OCI-LY1 (cell line): ENCODE results near the gene TRIM46.
A peak's percentile ranks its signal among the peaks of the same experiment; 100 is the strongest.
"Not testable (repeated sequence)": the region's sequence is repeated elsewhere in the genome, so short reads cannot be mapped to it uniquely, and the experiment has no call there.

Experiments
- H2AFZ ChIP-seq: fragments of 200-600 bp; sonication (generic), shearing (Covaris generic); 2 replicates; pipeline ENCODE4 v1.6.0; 2014; ENCODE audit warnings: antibody characterized with exemption, mild to moderate bottlenecking, low read length
- H3F3A ChIP-seq: fragments of 200-600 bp; sonication (generic), shearing (Covaris generic); 2 replicates; pipeline ENCODE4 v1.6.0; 2014; ENCODE audit warnings: mild to moderate bottlenecking, antibody characterized with exemption, low read length, moderate library complexity; ENCODE audit not compliant: insufficient read depth
- H3K27ac ChIP-seq: fragments of 200-600 bp; sonication (generic); 2 replicates; pipeline ENCODE4 v1.5.1; 2014; ENCODE audit warnings: low read length, mixed run types, mild to moderate bottlenecking, low read depth; ENCODE audit not compliant: poor library complexity, severe bottlenecking
- H3K27me3 ChIP-seq: fragments of 200-600 bp; sonication (generic); 2 replicates; pipeline ENCODE4 v1.6.0; 2014; ENCODE audit warnings: antibody characterized with exemption, mild to moderate bottlenecking, low read length, moderate library complexity; ENCODE audit not compliant: insufficient read depth
- H3K36me3 ChIP-seq: fragments of 200-600 bp; sonication (generic); 2 replicates; pipeline ENCODE4 v1.6.1; 2014; ENCODE audit warnings: mild to moderate bottlenecking, antibody characterized with exemption, low read length, moderate library complexity, mixed read lengths; ENCODE audit not compliant: insufficient read depth
- H3K4me1 ChIP-seq: fragments of 200-600 bp; sonication (generic); 2 replicates; pipeline ENCODE4 v1.5.1; 2014; ENCODE audit warnings: mild to moderate bottlenecking, low read length, moderate library complexity; ENCODE audit not compliant: insufficient read depth, severe bottlenecking
- H3K4me2 ChIP-seq: fragments of 200-600 bp; sonication (generic), shearing (Covaris generic); 2 replicates; pipeline ENCODE4 v1.6.1; 2014; ENCODE audit warnings: low read length
- H3K4me3 ChIP-seq: fragments of 200-600 bp; sonication (generic); 2 replicates; pipeline ENCODE4 v1.5.1; 2014; ENCODE audit warnings: low read length, low read depth, mild to moderate bottlenecking, mixed read lengths; ENCODE audit not compliant: poor library complexity, severe bottlenecking
- H3K79me2 ChIP-seq: fragments of 200-600 bp; shearing (Covaris generic); 2 replicates; pipeline ENCODE4 v1.6.1; 2016; ENCODE audit warnings: mixed run types, low read length, mixed read lengths; ENCODE audit not compliant: insufficient read depth
- H3K9ac ChIP-seq: fragments of 200-600 bp; sonication (generic), shearing (Covaris generic); 2 replicates; pipeline ENCODE4 v1.6.1; 2014; ENCODE audit warnings: mild to moderate bottlenecking, low read length, mixed read lengths
- H3K9me2 ChIP-seq: fragments of 200-600 bp; sonication (generic), shearing (Covaris generic); 2 replicates; pipeline ENCODE4 v1.6.1; 2014; ENCODE audit warnings: low read depth, mild to moderate bottlenecking, low read length, mixed read lengths
- H3K9me3 ChIP-seq: fragments of 200-600 bp; shearing (Covaris generic); 2 replicates; pipeline ENCODE4 v1.6.1; 2014; ENCODE audit warnings: low read length, mixed read lengths
- H4K20me1 ChIP-seq: fragments of 200-600 bp; sonication (generic), shearing (Covaris generic); 2 replicates; pipeline ENCODE4 v1.6.0; 2016; ENCODE audit warnings: mild to moderate bottlenecking, low read length; ENCODE audit not compliant: insufficient read depth
- CTCF ChIP-seq: fragments of 200-600 bp; sonication (generic), shearing (Covaris generic); IDR thresholded peaks from 2 replicates; pipeline ENCODE4 v1.5.1; 2017; ENCODE audit warnings: mild to moderate bottlenecking, antibody characterized with exemption, low read length, moderate library complexity, mixed read lengths
- EZH2 ChIP-seq: fragments of 200-600 bp; sonication (generic), shearing (Covaris generic); IDR thresholded peaks from 2 replicates; pipeline ENCODE4 v1.8.0; 2017; ENCODE audit warnings: borderline replicate concordance, mixed run types, mild to moderate bottlenecking, antibody characterized with exemption, low read length, moderate library complexity, mixed read lengths

The TRIM46 gene

DNA sequence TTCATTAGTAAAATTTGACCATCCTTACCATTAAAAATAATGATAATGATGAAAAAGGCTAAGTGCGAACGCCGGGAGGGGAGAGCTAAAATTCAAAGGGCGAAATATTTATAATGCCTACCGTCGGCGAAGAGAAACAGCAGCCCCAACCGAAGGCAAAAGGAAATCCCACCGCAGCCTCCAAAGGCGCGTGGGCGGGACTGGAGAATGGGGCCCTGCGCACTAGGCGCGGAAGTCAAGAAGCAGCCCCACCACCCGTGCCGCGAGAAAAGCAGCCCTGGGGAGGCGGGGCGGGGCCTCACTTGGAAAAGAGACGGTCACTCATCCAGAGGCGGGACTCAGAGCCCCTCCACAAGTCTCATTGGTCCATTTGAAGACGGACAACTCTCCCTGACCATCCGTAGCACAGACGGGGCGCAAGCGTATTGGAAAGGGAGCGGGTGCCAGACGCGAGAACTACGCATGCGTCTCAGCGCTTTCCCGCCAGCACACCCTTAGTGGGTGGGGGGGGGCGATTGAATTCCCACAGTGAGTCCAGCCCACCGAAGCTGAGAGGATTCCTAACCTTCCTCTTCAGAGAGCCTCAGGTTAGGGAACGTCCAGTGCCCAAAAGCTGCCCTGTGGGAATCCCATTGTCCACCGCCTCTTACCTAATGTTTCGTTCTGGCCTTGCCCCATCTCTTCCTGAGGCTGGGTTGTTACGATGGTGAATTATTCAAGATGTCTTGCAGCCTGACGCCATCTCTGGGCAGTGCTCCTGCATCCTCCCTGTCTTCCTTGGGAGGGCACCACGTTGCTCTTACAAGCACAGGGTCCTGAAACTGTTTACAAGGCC, 53.8 kb downstream of the TRIM46 start:
- no peaks in the 10 kb centered on the region for H3K9me3 ChIP-seq
- H3K9ac ChIP-seq, result peak overlapping the region; percentile 97
- no peaks in the 10 kb centered on the region for H3K36me3 ChIP-seq
- H3F3A ChIP-seq, result peaks cover 14% of the 10 kb centered on the region
- H3K4me2 ChIP-seq, result peak overlapping the region; percentile 96
- no peaks in the 10 kb centered on the region for H3K79me2 ChIP-seq
- H2AFZ ChIP-seq, result no peak overlapping the region
- H3K4me1 ChIP-seq, result peaks cover 55% of the 10 kb centered on the region
- peak overlapping the region; percentile 93 for H3K4me3 ChIP-seq
- TF ChIP-seq CTCF (no peak; the same call in 1 of the 2 replicates), EZH2 (no peak)
- no peaks in the 10 kb centered on the region for H4K20me1 ChIP-seq
- no peaks in the 10 kb centered on the region for H3K9me2 ChIP-seq
- H3K27ac ChIP-seq, result peak overlapping the region; percentile 94
- no peaks in the 10 kb centered on the region for H3K27me3 ChIP-seq

DNA sequence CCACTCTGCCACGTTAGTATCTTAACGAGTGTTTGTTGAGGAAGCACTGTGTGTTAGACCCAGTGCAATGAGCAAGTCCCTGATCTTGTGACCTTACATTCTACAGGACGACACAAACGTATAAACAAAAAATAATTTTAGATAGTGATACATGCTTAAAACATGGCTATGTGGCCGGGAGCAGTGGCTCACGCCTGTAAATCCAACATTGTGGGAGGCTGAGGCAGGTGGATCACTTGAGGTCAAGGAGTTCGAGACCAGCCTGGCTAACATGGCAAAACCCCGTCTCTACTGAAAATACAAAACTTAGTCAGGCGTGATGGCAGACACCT, 54.4 kb downstream of the TRIM46 start:
- Histone ChIP-seq H3K9me2 (no peaks in the 10 kb centered on the region), H2AFZ (no peak overlapping the region), H3K36me3 (no peaks in the 10 kb centered on the region), H3K79me2 (no peaks in the 10 kb centered on the region), H3K9me3 (no peaks in the 10 kb centered on the region), H3K4me2 (peak overlapping the region; percentile 95), H3K4me3 (peak overlapping the region; percentile 93), H3F3A (peaks cover 14% of the 10 kb centered on the region), H3K9ac (peak overlapping the region; percentile 92), H4K20me1 (no peaks in the 10 kb centered on the region), H3K27me3 (no peaks in the 10 kb centered on the region), H3K4me1 (peaks cover 49% of the 10 kb centered on the region), H3K27ac (peak overlapping the region; percentile 80)
- no peak for TF ChIP-seq EZH2
- TF ChIP-seq CTCF, result no peak

- H3K79me2 ChIP-seq, H3K9me2 ChIP-seq, H3K9me3 ChIP-seq, H4K20me1 ChIP-seq, H3K9ac ChIP-seq, H3K36me3 ChIP-seq, H3K27me3 ChIP-seq, H3K4me2 ChIP-seq, H3F3A ChIP-seq, H3K27ac ChIP-seq, H3K4me3 ChIP-seq, H2AFZ ChIP-seq: not testable (repeated sequence)
- H3K4me1 ChIP-seq, result peaks cover 17% of the 10 kb centered on the region
Measured at GRCh38 chr1:155231302-155231701, 57.7 kb downstream of the TRIM46 start.

DNA sequence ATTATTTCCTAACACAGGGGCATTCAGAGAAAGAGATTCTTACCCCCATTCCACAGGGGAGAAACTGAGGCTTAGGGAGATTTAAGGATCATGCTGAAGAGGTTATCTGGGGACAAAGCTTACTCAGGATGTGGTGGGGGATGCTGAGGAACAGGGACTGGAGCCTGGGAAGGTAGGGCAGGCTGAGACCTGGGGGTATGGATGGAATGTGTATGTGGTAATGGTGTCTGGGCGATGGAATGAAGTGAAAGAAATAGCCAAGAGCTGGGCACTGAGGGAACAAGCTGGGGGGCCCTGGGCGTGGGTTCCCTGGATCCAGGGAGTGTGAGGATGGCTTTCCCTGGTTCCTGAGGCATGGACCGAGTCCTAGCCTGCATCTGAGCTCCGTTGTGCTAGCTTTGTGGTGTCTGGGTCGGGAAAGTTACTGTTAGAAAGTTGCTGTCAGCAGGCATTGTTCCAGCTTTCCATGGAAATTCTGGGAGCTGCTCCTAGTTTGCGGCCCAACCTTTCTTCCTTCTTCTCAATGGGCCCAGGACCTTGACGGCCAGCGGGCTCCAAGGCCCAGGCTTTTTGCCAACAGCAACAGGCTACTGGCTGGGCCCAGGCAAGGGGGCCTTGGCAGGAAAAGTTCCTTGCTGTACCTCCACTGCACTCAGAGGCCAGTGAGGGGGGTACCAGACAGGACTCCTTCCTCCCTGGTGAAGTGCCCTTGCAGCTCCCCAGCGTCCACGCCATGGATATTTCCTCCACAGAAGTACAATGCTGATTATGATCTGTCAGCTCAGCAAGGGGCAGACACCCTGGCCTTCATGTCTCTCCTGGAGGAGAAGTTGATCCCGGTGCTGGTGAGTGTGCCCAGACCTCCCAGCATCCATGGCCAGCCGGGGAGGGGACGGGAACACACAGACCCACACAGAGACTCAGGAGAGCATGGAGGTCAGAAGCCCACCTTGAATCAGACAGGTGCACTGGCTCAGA, 58.6 kb downstream of the TRIM46 start:
- not testable (repeated sequence) for H2AFZ ChIP-seq, H3K9me2 ChIP-seq, H3K4me2 ChIP-seq, H3K27ac ChIP-seq, H3F3A ChIP-seq, H3K9me3 ChIP-seq, H3K79me2 ChIP-seq, H3K4me3 ChIP-seq, H4K20me1 ChIP-seq, H3K9ac ChIP-seq, H3K27me3 ChIP-seq
- Histone ChIP-seq H3K36me3 (peaks cover 17% of the 10 kb centered on the region), H3K4me1 (peaks cover 12% of the 10 kb centered on the region)

- H3K4me2 ChIP-seq, H3K79me2 ChIP-seq, H3K9me3 ChIP-seq, H3K27me3 ChIP-seq, H3K9me2 ChIP-seq, H2AFZ ChIP-seq, H3K4me3 ChIP-seq, H4K20me1 ChIP-seq, H3K27ac ChIP-seq, H3K4me1 ChIP-seq, H3F3A ChIP-seq, H3K9ac ChIP-seq: not testable (repeated sequence)
- peaks cover 17% of the 10 kb centered on the region for H3K36me3 ChIP-seq
Measured at GRCh38 chr1:155233502-155233901, 59.9 kb downstream of the TRIM46 start.
